Activated CD4-positive, alpha-beta T cell treated with anti-CD3 and anti-CD28 coated beads, Interleukin-2, amount 10 ng/mL, durations not matched to agents 24 days and 14 days (primary cell): ENCODE results near the gene EXOC3L1. TPM values are rescaled to one million over a fixed set of nuclear protein-coding genes. Genes with fewer than 3 reads are reported as not detected.

Experiments
- DNase-seq: peaks from one replicate; pipeline ENCODE4 v3.0.0; 2022
- H3K27ac Mint-ChIP-seq: one replicate; pipeline ENCODE4 v1.8.0; 2022; ENCODE audit warnings: mild to moderate bottlenecking, mixed read lengths
- H3K27me3 Mint-ChIP-seq: one replicate; pipeline ENCODE4 v1.8.0; 2022; ENCODE audit warnings: mixed read lengths
- H3K36me3 Mint-ChIP-seq: one replicate; pipeline ENCODE4 v1.8.0; 2022; ENCODE audit warnings: low read depth, mild to moderate bottlenecking, mixed read lengths
- H3K4me1 Mint-ChIP-seq: one replicate; pipeline ENCODE4 v1.8.0; 2021; ENCODE audit warnings: mixed read lengths
- H3K4me3 Mint-ChIP-seq: one replicate; pipeline ENCODE4 v1.8.0; 2022; ENCODE audit warnings: mild to moderate bottlenecking, moderate library complexity, mixed read lengths
- H3K9me3 Mint-ChIP-seq: one replicate; pipeline ENCODE4 v1.8.0; 2021; ENCODE audit warnings: mixed read lengths
- intact Hi-C: fragments of 100-400 bp; cut with micrococcal nuclease; formaldehyde crosslinking; loops from one replicate; pipeline ENCODE4 v1.15.1; 2023
- total RNA-seq: library from RNA; stranded (reverse); gene quantifications from 2 replicates; pipeline ENCODE4 v1.2.3, GENCODE V29; 2022

The EXOC3L1 gene
- total RNA-seq, 1 donor from 2014 or later, result 0.12 TPM

DNA sequence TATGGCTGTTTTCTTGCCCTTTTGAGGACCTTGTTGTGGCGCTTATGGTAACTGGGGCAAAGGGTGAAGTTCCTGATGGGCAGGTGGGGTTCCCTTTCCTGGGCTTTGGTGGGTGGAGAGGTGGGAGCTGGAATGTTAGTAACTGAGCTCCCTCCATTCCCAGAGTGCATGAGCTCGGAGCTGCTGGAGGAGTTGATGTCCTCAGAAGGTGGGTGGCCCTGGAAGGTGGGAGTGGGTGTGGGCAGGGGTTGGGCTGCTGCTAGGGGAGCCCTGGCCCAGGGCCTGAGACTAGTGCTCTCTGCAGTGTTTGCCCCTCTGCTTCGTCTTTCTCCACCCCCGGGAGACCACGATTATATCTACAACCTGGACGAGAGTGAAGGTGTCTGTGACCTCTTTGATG lies 7.8 kb upstream of the EXOC3L1 start:
- no peak for DNase-seq
- Mint-ChIP-seq H3K36me3 (peaks cover 63% of the 10 kb centered on the region), H3K4me1 (peaks cover 24% of the 10 kb centered on the region), H3K27ac (no peak overlapping the region), H3K4me3 (no peak overlapping the region), H3K27me3 (no peaks in the 10 kb centered on the region), H3K9me3 (no peaks in the 10 kb centered on the region)
- intact Hi-C loops, result no loop called here

DNA sequence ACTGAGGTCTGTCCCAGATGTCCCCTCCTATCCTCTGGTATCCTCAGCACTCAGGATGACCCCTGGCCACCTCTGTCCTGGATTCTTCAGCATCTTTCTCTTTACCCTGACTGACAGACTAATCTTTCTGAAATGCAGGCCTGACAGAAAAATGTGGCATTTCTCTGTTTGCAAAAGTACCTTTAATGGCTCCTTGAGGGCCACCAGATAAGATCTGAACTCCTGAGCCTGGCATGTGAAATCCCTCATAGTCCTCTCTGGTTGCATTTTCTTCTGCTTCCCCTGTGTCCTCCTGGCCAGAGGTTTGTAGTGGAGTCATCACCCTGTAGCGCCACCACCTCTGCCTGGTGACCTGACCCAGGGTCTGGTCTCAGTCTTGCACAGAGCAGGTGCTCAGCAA lies 6.9 kb upstream of the EXOC3L1 start:
- no peak overlapping the region for H3K27ac Mint-ChIP-seq
- DNase-seq, result no peak
- H3K36me3 Mint-ChIP-seq, result peaks cover 68% of the 10 kb centered on the region
- intact Hi-C loops, result no loop called here
- H3K4me3 Mint-ChIP-seq, result no peak overlapping the region
- H3K27me3 Mint-ChIP-seq, result no peaks in the 10 kb centered on the region
- peaks cover 27% of the 10 kb centered on the region for H3K4me1 Mint-ChIP-seq
- H3K9me3 Mint-ChIP-seq, result no peaks in the 10 kb centered on the region

DNA sequence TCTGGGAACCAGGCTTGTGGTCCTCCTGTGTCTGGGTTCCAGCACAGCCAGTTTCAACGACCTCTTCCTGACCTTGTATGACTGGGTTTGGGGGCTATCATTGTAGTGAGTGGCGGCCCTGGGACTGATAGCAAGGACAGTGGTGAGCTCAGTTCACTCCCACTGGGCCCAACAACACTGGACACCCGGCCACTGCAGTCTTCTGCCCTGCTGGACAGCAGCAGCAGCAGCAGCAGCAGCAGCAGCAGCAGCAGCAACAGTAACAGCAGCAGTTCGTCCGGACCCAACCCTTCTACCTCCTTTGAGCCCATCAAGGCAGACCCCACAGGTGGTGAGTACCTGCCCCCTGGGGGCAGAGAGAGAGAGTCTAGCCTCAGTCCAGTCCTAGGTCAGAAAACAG lies 5.7 kb upstream of the EXOC3L1 start:
- intact Hi-C loops, result no loop called here
- DNase-seq, result no peak
- H3K27me3 Mint-ChIP-seq, result no peaks in the 10 kb centered on the region
- no peak overlapping the region for H3K4me3 Mint-ChIP-seq
- peaks cover 34% of the 10 kb centered on the region for H3K4me1 Mint-ChIP-seq
- H3K36me3 Mint-ChIP-seq, result peaks cover 67% of the 10 kb centered on the region
- no peak overlapping the region for H3K27ac Mint-ChIP-seq
- no peaks in the 10 kb centered on the region for H3K9me3 Mint-ChIP-seq

DNA sequence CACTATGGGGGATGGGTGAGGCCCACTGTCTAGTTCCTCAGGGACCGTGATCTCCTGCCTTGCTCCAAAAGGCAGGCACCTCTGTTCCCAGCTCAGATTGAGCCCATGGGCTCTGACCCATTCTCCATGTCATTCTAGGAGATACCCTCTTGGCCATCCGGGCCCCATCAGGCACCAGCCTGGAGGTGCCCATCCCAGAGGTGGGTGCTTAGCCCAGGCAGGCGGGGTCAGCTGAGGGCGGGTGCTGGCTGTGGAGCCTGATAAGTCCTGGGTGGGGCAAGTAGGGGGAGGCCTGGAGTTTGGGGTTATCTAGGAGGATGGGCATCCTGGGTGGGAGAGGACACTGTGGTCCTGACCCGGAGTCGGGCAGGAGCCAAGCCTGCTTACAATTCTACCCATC lies 4.3 kb upstream of the EXOC3L1 start:
- H3K4me1 Mint-ChIP-seq, result peaks cover 34% of the 10 kb centered on the region
- DNase-seq, result no peak
- H3K27ac Mint-ChIP-seq, result no peak overlapping the region

DNA sequence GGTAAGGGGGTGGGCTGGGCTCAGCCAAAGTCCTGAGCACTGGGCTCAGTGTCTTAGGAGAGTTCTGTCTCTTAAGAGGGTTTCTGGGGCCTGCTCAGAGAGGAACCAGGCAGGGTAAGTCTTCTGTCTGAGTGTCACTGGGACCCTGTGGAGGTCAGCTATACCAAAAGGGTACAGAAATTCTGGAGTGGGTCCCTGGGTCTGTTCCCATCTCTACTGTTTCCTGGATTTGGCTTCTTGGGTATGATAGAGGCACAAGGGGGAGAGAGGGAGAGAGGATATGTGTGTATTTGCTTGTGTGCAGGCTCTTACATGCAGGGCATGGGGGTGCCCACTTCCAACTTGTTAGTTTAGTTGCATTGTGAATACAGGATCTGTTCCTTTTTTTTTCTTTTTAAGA lies 3.6 kb upstream of the EXOC3L1 start:
- intact Hi-C loops, result no loop called here
- DNase-seq, result no peak
- Mint-ChIP-seq H3K36me3 (peaks cover 58% of the 10 kb centered on the region), H3K27ac (peak overlapping the region; percentile 34), H3K4me1 (peaks cover 34% of the 10 kb centered on the region), H3K27me3 (no peaks in the 10 kb centered on the region), H3K9me3 (no peaks in the 10 kb centered on the region), H3K4me3 (peak overlapping the region; percentile 93)

More for the DNA sequence above, 4.3 kb upstream of the EXOC3L1 start:
- Mint-ChIP-seq H3K4me3 (peak overlapping the region; percentile 93), H3K36me3 (peaks cover 58% of the 10 kb centered on the region), H3K27me3 (no peaks in the 10 kb centered on the region), H3K9me3 (no peaks in the 10 kb centered on the region)
- intact Hi-C loops, result no loop called here

DNA sequence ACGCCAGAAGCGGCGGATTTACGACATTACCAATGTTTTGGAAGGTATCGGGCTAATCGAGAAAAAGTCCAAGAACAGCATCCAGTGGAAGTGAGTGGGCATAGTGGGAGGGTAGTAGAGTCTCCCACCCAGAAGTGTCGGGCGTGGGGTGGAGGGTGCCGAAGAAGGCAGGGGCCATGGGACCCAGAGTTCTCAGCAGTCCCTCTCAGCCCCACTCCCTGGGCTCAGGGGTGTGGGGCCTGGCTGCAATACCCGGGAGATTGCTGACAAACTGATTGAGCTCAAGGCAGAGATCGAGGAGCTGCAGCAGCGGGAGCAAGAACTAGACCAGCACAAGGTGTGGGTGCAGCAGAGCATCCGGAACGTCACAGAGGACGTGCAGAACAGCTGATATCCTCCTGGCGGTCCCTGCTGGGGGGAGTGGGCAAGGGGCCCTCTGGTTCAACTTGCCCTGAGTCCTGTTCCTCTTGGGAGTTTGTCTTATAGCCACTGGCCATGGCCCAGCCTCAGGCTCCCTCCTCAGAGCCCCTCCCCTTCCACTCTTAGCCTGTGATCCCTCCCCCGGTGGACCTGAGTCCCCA lies 2.9 kb upstream of the EXOC3L1 start:
- Mint-ChIP-seq H3K27ac (peak overlapping the region; percentile 88), H3K27me3 (no peaks in the 10 kb centered on the region), H3K36me3 (peaks cover 51% of the 10 kb centered on the region), H3K4me3 (peak overlapping the region; percentile 93), H3K4me1 (peaks cover 34% of the 10 kb centered on the region), H3K9me3 (no peaks in the 10 kb centered on the region)
- no peak for DNase-seq
- intact Hi-C loops, result loop anchor here (1.0 kb wide), 2 partner anchors 10 to 33 kb away; partner anchors contain the start of gene MATCAP1

DNA sequence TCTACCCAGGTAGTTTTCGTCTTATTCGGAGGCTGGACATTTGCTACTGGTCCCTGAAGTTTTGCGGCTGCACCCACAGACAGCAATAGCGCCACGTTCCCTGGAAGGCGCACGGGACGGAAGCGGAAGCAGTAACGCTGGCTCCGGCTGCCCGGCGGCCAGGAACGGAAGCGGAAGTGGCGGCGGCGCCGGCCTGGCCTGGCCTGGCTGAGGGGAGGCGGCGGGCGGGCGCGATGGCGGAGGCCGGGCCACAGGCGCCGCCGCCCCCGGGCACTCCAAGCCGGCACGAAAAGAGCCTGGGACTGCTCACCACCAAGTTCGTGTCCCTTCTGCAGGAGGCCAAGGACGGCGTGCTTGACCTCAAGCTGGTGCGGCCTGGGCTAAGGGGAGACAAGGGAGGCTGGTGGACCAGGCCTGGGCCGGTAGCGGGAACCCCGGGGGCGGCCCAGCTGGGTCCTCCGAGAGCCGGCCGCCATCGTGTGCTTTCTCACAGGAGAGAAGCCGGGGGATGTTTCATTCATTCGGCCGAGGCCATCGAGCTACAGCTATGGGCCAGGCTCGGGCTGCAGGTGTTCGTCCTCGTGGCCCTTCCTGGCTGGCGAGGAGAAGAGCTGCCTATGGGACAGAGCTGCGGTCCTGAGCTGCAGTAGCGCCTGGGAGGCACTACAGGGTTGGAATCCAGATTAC lies 2.2 kb upstream of the EXOC3L1 start, which contains the start of gene E2F4:
E2F4 (plus strand) TSS at position 161 of the 687 bp plus-strand sequence; CDS start at position 234, 73 bp downstream.
- Mint-ChIP-seq H3K27me3 (no peaks in the 10 kb centered on the region), H3K4me1 (peaks cover 31% of the 10 kb centered on the region), H3K27ac (peak within 1 kb of the TSS; percentile 88), H3K4me3 (peak within 1 kb of the TSS; percentile 93), H3K36me3 (peaks cover 47% of the 10 kb centered on the region), H3K9me3 (no peaks in the 10 kb centered on the region)
- DNase-seq, result peak; percentile 97
- intact Hi-C loops, result loop anchor here (1.0 kb wide), 2 partner anchors 9 to 34 kb away; partner anchors contain the start of gene MATCAP1

DNA sequence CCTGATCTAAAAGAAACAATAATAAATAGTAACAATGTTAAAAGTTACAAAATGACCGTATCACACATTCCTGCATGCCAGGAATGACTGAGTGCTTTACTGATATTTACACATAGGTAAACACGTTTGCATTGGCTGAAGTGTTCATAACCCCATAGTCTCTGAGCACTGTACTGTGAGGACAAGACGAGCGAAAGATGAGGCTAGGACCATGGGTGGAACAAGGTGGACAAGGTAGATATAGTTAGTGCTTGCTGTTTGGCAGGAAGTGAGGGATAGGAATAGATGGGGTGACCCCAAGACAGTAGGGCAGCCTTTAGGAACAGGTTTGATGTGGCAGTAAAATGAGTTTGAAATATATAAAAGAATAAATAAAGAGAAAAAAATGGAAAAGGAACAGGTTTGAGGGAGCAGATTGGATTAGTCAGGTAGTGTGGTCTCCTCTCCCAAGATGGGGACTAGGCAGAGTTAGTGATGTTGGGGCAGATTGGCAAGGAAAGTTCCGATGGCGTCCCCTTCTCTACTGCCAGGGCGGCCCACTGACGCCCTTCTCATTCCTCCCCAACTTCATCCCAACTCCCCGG lies 1.6 kb upstream of the EXOC3L1 start:
- Mint-ChIP-seq H3K27ac (peak overlapping the region; percentile 88), H3K4me3 (peak overlapping the region; percentile 93), H3K4me1 (peaks cover 25% of the 10 kb centered on the region), H3K27me3 (no peaks in the 10 kb centered on the region), H3K9me3 (no peaks in the 10 kb centered on the region), H3K36me3 (peaks cover 40% of the 10 kb centered on the region)
- intact Hi-C loops, result no loop called here
- no peak for DNase-seq

DNA sequence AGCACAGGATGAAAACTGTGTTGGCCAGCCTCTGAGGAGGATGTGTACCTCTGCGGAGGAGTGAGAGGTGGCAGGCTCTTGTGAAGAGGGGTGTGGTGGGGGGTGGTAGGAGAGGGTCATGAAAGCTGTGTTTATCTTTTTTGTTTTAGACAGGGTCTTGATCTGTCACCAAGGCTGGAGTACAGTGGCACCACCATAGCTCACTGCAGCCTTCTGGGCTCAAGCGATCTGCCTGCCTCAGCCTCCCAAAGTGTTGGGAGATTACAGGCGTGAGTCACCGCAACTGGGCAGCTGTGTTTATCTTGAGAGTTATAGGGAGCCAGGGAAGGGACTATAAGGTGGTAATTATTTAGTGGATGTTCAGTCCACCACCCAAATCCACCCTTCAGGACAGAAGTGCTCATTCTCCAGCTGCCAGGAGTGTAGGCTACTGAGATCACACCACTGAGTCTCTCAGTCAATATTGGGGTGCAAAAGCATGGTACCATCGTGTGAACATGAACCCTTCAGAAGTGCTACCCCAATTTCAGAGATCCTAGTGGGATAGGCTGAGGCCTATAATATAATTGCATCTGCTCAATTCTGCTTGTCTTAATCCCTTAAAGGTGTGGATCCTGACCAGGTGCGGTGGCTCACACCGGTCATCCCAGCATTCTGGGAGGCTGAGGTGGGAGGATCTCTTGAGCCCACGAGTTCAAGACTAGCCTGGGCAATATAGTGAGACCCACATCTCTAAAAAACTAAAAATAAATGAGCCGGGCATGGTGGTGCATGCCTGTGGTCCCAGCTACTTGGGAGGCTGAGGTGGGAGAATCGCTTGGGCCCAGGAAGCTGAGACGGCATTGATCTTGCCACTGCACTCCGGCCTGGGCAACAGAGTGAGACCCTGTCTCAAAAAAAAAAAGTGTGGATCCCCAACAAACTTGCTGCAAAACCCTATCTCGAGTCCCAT lies 788 bp upstream of the EXOC3L1 start:
- Mint-ChIP-seq H3K4me1 (peaks cover 25% of the 10 kb centered on the region), H3K36me3 (peaks cover 34% of the 10 kb centered on the region), H3K27me3 (peaks cover under 1% of the 10 kb centered on the region), H3K9me3 (no peaks in the 10 kb centered on the region), H3K4me3 (no peak overlapping the region), H3K27ac (peak overlapping the region; percentile 88)
- DNase-seq, result no peak
- intact Hi-C loops, result no loop called here

DNA sequence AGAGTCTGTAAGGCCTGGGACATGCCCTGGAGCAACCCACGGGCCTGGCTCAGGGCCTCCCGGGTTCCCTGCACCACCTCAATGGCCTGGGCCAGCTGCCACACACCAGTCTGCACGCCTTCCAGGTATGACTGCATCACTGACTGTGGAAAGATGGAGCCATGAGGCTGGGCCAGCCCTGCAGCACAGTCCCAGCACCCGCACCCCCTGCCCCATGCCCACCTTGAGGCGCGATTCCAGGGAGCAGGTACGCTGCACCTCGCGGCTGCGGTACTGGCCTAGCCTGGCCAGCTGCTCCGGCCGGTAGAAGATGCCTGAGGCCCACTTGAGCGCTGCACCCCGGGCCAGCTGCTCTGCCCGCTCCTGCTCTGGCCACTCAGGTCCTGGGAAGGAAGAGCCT lies 1.1 kb downstream of the EXOC3L1 start:
- peaks cover 17% of the 10 kb centered on the region for H3K36me3 Mint-ChIP-seq
- H3K4me3 Mint-ChIP-seq, result no peak overlapping the region
- H3K9me3 Mint-ChIP-seq, result no peaks in the 10 kb centered on the region
- H3K27me3 Mint-ChIP-seq, result peaks cover 8% of the 10 kb centered on the region
- no peak for DNase-seq
- intact Hi-C loops, result no loop called here
- no peak overlapping the region for H3K27ac Mint-ChIP-seq
- peaks cover 27% of the 10 kb centered on the region for H3K4me1 Mint-ChIP-seq

DNA sequence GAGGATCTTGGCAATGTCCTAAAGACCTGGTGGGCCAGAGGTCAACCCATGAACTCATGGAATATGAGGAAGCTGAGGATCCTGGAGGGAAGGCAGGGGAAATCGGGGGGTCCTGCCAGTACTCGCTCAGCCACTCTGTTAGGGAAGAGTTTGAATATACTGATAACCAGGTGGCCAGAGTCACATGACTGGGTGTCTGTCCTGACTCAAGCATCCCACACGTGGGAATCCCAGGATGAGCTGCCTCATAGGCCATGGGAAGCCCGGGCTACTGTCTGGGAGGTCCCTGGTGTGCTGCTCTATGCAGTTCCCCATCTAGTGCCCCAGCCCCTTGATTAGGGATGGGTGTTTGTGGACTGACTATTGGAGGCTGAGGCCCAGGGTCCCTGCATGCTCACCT lies 1.6 kb downstream of the EXOC3L1 start:
- no peaks in the 10 kb centered on the region for H3K9me3 Mint-ChIP-seq
- H3K36me3 Mint-ChIP-seq, result peaks cover 12% of the 10 kb centered on the region
- no peak for DNase-seq
- H3K4me3 Mint-ChIP-seq, result no peak overlapping the region
- intact Hi-C loops, result no loop called here
- H3K27me3 Mint-ChIP-seq, result peaks cover 8% of the 10 kb centered on the region
- H3K4me1 Mint-ChIP-seq, result peaks cover 22% of the 10 kb centered on the region
- no peak overlapping the region for H3K27ac Mint-ChIP-seq

DNA sequence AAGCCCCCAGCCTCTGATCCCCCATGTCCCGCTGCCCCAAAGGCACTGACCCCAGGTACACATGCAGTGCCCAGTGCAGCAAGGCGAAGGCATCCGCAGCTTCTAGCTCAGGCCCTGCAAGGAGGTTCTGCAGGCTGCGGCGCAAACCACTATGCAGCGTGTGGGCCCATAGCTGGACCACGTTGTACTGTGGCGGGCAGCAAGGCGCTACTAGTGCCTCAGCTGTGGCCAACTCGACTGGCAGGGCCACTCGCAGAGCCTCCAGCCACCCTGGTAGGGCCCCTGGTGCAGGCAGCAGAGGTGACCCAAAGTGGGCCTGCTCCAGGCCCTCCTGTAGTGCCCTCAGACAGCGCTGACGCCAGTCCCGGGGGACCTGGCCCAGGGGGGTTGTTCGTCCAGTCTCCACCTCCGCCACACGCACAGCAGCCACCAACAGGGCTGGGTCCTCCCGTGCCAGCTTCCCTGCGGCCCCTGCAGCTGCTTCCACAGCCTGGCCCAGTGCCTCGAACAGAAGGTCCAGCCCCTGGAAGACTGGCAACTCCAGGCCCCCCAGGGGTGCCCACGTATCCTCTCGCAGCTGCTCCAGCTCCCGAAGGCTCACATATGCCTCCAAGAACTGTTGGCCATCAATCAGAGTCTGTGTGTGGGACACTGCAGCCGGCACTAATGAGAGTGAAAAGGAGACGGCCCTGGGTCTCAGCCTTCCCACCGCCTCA lies 2.6 kb downstream of the EXOC3L1 start:
- Mint-ChIP-seq H3K9me3 (no peaks in the 10 kb centered on the region), H3K4me3 (no peak overlapping the region), H3K27me3 (peaks cover 8% of the 10 kb centered on the region), H3K27ac (no peak overlapping the region), H3K4me1 (peaks cover 16% of the 10 kb centered on the region), H3K36me3 (peaks cover 4% of the 10 kb centered on the region)
- DNase-seq, result no peak
- intact Hi-C loops, result no loop called here

DNA sequence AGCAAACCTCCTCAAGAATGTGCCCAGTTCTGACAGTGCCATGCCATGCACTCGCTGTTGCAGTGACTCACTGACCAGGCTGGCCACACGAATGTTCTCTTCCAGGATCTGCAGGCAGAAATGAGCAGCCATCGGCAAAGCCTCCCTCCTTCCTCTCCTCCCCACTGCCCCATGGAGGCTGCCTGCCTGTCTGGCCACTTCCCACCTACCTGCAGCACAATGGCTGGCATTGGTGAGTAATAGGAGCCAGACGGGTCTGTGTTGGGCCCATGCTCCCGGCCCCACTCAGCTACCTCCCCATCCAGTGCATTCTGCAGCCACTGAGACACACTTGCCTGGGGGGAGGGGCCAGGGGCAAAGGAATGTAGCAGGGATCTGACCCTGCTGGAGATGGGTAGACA lies 3.4 kb downstream of the EXOC3L1 start:
- H3K9me3 Mint-ChIP-seq, result no peaks in the 10 kb centered on the region
- peaks cover 12% of the 10 kb centered on the region for H3K4me1 Mint-ChIP-seq
- no peak for DNase-seq
- peaks cover 2% of the 10 kb centered on the region for H3K36me3 Mint-ChIP-seq
- no peak overlapping the region for H3K4me3 Mint-ChIP-seq
- H3K27ac Mint-ChIP-seq, result no peak overlapping the region
- peaks cover 8% of the 10 kb centered on the region for H3K27me3 Mint-ChIP-seq
- intact Hi-C loops, result no loop called here
